NCI-H345 treated with DMSO at 0.1 percent for 48 hours (cell line): ENCODE results near the gene NT5DC1.

Source experiments
- DNase-seq: peaks from one replicate; lab custom pipeline; 2025; ENCODE audit not compliant: unreplicated experiment; lab: John Stamatoyannopoulos, UW

NT5DC1 gene

GRCh38 chr6:116238083-116238482 is 137.4 kb downstream of the NT5DC1 start:
- DNase-seq, result no peak

DNA sequence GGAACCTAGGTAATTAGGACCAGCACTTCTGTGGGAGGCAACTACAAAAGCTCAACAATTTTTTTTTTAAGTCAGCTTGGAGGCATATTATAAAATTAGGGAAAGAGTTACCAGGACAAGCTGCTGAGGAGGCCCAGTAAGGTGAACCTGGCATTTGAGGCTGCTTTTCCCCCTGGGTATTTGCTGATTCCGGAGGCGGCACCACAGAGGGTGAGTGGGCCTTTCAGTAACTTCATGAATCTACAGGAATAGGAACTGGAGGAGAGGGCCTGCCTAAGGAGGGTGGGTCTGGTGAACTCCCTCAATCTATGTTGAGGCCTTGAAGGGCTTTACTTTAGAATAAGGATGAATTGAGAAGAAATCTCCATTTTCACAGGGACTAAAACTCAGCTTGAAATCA is 138.6 kb downstream of the NT5DC1 start:
- DNase-seq, result no peak

DNA sequence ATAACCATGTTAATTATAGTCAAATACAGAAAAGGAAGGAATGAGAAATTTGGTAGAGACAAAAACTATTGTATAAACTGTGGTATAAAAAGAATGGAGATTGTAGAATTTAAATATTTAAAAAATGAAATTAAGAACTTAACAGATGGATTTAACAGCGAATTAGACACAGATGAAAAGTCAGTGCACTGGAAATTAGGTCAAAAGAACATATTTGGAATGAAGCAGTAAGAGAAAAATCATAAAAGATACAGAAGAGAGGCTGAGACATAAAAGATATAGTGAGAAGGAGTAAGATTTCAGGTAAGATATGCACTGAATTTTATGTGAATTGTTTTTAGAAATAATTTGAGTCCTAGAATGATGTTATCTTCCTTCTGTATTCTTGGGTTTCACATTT is 139.2 kb downstream of the NT5DC1 start:
- DNase-seq, result no peak

GRCh38 chr6:116244284-116244683 is 143.6 kb downstream of the NT5DC1 start:
- DNase-seq, result no peak

DNA sequence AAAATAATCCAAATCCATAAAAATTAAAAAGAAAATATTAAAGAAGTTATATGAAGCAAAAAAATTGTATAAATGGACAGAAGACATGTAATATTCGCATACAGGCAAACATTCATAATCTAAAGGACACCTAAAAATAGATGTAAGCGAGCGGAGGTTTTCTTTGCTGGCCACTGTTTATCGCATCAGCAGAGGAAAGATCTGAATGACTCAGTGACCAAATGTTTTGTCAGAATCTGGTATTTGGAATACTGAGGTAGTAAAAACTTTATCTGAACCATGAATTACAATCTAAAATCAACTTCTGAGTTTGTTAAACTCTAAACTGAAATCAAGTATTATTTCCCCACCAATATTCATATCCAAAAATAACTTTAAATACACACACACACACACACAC is 145.4 kb downstream of the NT5DC1 start:
- DNase-seq, result no peak

DNA sequence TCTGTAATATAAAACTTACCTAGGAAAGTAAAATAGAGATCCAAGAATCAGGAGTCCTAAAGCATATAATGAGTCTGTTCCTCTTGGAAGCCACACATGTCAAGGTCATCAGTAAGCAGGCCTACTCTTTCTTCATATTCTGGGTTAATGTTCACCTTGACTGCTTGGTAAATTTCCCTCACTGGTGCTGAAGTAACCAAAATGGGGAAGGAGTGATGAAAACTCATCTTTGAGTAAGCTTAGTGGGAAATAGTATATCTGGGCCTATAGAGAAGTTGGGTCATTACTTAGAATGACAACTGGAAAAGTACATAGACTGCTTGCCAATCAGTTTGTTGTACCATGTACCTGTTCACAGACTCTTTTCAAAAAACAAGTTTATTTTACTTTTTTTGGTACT is 146.6 kb downstream of the NT5DC1 start:
- no peak for DNase-seq

DNA sequence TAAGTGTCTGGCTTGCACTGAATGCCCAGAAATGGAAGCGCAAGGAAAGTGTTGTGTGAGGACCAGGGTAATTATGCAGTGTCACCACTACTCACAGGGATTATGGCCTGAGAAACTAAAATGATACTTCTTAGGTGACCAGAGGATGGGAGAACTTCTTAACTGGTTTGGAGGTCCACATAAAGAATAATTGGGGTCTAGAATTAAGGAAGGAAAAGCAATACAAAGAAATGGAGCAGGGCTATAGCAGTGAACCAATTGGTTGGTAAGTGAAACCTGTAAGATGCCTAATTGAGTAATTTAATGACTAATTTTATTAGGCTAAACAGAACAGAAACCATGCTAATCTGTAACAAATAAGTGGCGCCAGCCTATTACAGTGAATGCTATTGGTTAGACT is 147.9 kb downstream of the NT5DC1 start:
- DNase-seq, result no peak

DNA sequence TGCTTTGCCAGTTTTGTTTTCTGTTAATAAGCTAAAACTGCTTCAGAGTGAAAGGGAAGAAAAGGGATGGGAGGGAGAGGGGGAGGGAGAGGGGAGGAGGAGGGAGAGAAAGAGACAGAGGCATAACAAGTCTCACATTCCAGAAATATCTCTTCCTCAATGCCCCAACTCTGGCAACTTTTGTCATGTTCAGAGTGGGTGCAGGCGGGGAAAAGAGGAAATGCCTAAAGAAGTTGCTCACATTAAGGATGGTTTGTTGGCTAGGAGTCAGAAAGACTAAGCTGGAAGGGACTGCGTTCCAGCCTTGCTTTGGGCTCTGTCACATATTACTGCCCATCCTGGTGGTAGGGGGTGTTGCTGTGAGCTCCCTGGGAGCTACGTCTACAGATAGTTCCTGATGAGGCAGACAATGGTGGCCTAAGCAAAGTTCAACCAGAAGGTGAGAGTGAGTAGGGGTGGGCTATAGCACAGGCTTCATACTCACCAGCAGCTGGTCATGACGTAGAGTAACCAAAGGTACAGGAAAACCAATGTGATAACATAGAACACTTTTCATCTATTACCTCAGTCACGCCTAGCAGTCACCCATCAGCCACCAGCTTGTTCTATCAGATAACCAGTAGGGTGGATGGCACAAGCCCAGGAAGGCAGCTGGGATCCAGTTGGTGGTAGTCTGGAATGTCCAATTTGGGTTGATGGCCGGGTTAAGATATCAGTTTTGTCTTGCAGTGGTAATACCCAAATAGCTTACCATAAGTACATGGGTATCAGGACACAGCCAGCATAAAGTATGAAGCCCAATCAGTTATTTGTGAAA is 151.1 kb downstream of the NT5DC1 start:
- no peak for DNase-seq

DNA sequence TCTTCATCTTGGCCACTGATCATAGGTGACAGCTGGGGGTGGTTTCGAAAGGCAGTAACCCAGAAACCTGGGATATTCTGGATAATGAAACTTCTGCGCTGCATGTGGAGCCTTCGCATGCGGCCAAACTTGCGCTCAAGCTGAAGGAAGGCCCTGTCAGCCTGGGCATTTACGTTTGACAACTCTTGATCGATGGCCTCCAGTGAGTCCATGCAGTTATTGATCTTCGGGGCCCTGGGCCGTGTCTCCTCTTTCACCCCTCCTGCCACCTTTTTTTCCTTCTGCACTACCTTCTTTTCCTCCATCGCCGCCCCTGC is 152.5 kb downstream of the NT5DC1 start:
- DNase-seq, result no peak

DNA sequence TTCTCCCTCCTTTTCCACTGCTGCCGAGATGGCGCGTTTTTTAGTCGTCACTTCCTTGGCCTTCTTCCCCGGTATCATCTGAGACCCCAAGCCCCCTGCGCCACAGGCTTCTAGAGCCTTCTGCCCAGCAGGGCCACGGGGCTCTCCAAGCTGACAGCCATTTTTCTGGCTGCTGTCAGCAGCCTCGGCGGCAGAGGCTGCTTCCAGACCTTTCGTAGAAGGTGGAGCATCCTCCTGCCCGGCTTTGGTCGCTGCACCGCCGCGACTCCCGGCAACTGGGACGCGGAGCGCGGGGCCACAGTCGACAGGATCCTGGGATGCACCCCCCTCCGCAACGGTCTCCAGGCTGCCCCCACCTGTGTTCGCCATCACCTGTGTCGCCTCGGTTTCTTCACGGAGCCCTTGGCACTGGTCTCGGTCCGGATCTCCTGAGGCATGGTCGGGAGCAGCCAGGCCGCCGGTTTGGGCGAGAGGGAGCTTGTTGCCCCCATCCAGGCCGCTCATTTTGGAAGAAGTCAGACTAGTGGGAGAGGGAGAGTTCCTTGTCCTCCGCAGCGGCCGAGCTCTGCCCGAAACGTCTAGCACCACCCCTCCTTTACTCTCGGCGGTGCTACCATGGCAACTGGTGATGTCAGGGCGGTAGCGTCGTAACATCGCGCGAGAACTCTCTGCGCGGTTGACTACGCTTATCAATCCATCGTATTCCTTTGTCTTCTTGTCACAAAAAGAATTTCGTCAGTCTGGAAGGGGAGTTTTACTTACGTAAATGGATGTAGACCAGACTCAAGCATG is 153.0 kb downstream of the NT5DC1 start, which contains the start of gene TSPYL4:
TSPYL4 (minus strand) TSS at position 571 of the 792 bp plus-strand sequence; CDS start at position 504, 67 bp downstream.
- peak; percentile 96 for DNase-seq

DNA sequence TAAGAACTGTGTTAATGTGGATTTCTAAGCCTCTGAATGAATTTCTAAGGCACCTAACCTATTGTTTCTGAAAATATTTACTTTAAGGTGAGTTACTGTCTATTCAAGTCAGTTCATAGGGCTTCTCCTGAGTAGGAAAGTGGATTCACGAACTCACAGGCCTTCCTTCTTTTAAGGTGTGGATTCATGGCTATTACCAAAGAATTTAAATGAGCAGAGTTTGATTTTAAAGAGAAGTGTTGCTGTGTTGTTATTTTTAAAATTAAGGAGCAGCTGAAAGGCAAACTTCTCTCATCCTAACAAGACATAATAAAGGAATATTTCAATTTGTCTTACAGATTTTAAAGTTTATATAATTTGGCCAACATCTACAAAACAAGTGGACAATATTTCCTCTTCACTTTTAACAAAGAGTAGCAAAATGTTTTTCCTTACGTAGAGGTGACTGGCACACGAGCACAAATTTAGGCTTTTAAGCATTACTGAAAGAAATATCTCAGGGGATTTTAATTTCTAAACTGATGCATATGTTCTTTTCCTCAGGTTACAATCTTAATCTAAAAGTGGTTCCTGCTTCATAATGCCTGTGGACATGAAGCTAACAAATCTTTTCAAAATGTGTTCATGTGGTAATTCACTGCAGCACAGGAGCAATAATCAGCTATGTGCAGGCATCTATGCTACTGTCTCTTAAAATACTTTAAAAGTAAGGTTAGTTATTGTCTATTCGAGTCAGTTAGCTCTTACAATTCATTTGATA is 153.8 kb downstream of the NT5DC1 start:
- DNase-seq, result no peak

DNA sequence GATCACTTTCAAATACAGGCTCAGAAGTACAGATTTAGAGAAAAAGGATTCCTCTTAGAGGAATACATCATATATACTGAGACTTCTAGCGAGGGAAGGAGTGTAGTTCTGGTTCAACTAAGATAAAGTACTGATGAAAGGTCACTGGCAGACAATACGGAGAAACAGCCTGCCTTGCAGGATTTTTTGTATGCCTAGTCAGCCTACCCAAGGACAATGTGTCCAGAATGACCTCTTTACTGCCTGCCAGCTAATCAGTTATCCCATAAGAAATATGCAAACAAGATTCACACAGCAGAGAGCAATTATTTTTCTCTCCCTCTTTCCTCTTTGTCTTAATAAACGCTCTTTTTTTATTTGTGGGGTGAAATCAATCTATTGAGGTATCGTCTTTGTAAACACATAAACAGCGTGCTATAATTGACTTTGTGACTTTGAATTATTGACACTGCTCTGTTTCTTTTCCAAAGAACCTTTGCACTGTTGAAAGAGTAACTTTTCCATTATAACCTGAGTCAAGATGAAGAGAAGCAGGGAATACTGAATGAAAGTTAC is 154.7 kb downstream of the NT5DC1 start:
- DNase-seq, result no peak

GRCh38 chr6:116256694-116257093 is 156.0 kb downstream of the NT5DC1 start:
- DNase-seq, result no peak

DNA sequence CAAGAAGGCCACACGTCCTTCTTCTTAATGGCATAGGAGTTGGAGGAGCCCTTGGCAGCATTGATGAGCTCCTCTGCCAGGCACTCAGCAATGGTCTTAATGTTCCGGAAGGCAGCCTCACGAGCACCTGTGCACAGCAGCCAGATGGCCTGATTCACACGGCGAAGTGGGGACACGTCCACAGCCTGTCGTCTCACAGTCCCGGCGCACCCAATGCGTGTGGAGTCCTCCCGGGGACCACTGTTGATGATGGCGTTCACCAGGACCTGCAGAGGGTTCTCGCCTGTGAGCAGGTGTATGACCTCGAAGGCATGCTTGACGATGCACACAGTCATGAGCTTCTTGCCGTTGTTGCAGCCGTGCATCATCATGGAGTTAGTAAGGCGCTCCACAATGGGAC is 157.9 kb downstream of the NT5DC1 start:
- DNase-seq, result no peak

- no peak for DNase-seq
Observed at GRCh38 chr6:116263353-116263752, 162.7 kb downstream of the NT5DC1 start.

DNA sequence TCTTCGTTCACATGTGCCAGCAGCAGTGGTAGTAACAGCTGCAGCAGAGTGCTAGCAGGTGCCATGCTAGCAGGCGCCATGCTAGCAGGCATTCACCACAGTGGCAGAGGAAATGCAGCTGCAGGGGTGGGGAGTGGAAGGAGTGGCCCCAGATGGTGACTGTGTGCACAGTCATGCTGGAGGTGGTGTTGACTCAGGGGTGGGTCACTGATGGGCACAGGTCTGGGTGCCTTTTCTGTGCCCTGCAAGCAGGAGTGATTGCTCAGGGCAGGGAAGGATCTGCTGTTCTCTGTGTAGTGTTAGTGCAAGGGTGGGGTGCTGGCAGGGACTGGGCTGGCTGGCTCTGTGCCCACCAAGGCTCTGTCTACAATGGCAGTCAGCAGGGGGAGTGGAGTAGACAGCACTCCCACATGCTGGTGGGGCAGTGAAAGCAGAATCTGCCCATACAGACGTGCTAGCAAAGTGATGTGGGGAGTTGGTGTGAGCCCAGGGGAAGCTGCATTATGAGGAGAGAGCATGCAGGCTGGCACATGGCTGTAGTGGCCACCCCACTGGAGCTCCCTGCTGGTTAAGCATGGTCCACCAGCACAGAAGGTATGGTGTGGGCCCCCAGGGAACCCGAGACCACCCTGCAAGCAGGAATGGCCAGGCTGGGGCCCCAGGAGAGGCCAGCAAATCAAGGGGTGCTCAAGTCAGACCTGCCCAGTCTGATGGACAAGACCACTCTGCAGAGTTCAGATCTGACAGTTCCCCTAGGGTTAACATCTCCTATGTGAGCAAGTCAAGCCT is 164.6 kb downstream of the NT5DC1 start:
- DNase-seq, result peak; percentile 56

DNA sequence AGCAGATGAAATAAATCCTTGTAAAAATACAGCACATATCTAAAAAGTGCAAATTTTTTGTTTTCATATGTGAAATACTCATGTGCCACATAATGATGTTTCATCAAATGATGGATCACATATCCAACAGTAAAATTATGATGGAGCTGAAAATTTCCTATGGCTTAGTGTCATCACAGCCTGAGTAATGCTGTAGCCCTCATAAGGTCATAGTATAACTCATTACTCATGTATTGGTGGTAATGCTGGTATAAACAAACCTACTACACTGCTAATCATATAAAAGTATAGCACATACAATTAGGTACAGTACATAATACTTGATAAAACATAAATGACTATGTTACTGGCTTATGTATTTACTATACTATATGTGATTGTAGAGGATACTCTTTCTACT is 166.2 kb downstream of the NT5DC1 start:
- no peak for DNase-seq

DNA sequence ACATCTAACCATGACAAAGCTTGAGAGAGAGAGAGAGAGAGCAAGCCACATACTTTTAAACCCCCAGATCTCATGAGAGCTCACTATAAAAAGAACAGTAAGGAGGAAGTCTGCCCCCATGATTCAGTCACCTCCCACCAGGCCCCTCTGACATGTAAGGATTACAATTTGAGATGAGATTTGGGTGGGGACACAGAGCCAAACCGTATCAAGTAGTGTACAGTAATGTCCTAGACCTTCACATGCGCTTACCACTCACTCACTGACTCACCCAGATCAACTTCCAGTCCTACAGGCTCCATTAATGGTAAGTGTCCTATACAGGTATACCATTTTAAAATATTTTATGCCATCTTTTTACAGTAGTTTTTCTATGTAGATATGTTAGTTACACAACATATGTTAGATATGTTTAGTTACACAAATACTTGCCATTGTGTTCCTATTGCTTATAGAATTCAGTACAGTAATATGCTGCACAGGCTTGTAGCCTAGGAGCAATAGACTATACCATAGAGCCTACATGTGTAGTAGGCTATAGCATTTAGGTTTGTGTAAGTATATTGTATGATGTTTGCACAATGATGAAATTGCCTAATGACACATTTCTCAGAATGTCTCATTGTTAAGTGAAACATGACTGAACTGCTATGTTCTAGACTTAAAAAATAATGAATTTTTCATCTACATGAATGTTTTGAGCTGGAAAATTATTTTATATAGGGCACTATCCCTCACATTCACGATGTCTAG is 167.4 kb downstream of the NT5DC1 start:
- DNase-seq, result no peak

GRCh38 chr6:116268589-116269293 is 168.1 kb downstream of the NT5DC1 start:
- peak; percentile 74 for DNase-seq
